K562 (cell line): ENCODE data around the gene SOBP. TPM values are rescaled to one million over a fixed set of nuclear protein-coding genes. Genes with fewer than 3 reads are reported as not detected.
A peak's percentile ranks its signal among the peaks of the same experiment; 100 is the strongest.

Source experiments
- ATAC-seq: fragments of 200-7000 bp; cut with Tn5 transposase; 3 replicates; pipeline ENCODE4 v1.9.1; 2020; ENCODE audit warnings: moderate library complexity
- BruUV-seq: library from RNA; stranded (reverse); fragments of 400-500 nt; replicated peaks from 2 replicates; lab custom pipeline; 2021; lab: Mats Ljungman, UMichigan
- CTCF ChIA-PET: fragments of 300-600 bp; formaldehyde crosslinking; extraction: SDS; loops from one replicate; lab custom pipeline; 2021; ENCODE audit warnings: low intra/inter-chr PET ratio; lab: Yijun Ruan, JAX
- POLR2A ChIA-PET: fragments of 300-600, 350-650 bp; sonication (Branson Sonifier 250); formaldehyde crosslinking; extraction: SDS; loops from one replicate; lab custom pipeline; 2021; ENCODE audit warnings: antibody characterized with exemption, inconsistent platforms; lab: Yijun Ruan, JAX
- DNase-seq, 4 experiments: peaks; one replicate each; pipeline versions ENCODE4 v3.0.0 to v3.0.0-alpha.2; 2011 to 2018; ENCODE audit warnings: low spot score in 3 of 4, mixed read lengths in 3 of 4; ENCODE audit errors: extremely low read depth in 1 of 4
- FAIRE-seq: peaks from 2 replicates; lab custom pipeline; 2011; peaks lifted over from hg19 to GRCh38; lab: Jason Lieb, UNC
- H2AFZ ChIP-seq: 2 replicates; pipeline ENCODE4 v1.6.0; 2011; ENCODE audit warnings: low read depth, low read length, control low read depth, inconsistent platforms
- H3K27ac ChIP-seq: fragments of 200-600 bp; 3 replicates; pipeline ENCODE4 v1.8.0; 2011; ENCODE audit warnings: low read depth, mild to moderate bottlenecking, control low read depth, inconsistent platforms, low read length, moderate library complexity, mixed read lengths; ENCODE audit errors: extremely low read depth
- H3K27me3 ChIP-seq, 2 experiments: fragments of 300-600 bp in 1 of 2; 2 replicates in 1 of 2; 3 replicates in 1 of 2; pipeline versions ENCODE4 v1.6.0 to v1.8.0; 2011; ENCODE audit warnings: inconsistent platforms in 2 of 2, low read length in 2 of 2, mild to moderate bottlenecking in 1 of 2, mixed read lengths in 1 of 2, moderate library complexity in 1 of 2; ENCODE audit not compliant: control insufficient read depth in 2 of 2, insufficient read depth in 2 of 2
- H3K36me3 ChIP-seq: fragments of 300-600 bp; 3 replicates; pipeline ENCODE4 v1.8.0; 2011; ENCODE audit warnings: mild to moderate bottlenecking, low read length, inconsistent platforms; ENCODE audit not compliant: control insufficient read depth, insufficient read depth
- H3K4me1 ChIP-seq, 2 experiments: fragments of 200-600 bp in 1 of 2; replicated peaks in 1 of 2; 2 replicates in 1 of 2; 3 replicates in 1 of 2; pipeline versions ENCODE4 v1.5.1 to v1.8.0; 2011; ENCODE audit warnings: inconsistent platforms in 2 of 2, low read length in 2 of 2, mild to moderate bottlenecking in 1 of 2, mixed read lengths in 1 of 2, moderate library complexity in 1 of 2; ENCODE audit not compliant: control insufficient read depth in 2 of 2, insufficient read depth in 2 of 2
- H3K4me2 ChIP-seq: 2 replicates; pipeline ENCODE4 v1.6.1; 2011; ENCODE audit warnings: low read length, control low read depth, inconsistent platforms, mixed read lengths; ENCODE audit not compliant: insufficient read depth
- H3K4me3 ChIP-seq: fragments of 200-600 bp; sonication (generic), shearing (Covaris generic); 2 replicates; pipeline ENCODE4 v1.5.1; 2016; ENCODE audit warnings: control low read depth, inconsistent platforms
- H3K79me2 ChIP-seq: fragments of 200-600 bp; 3 replicates; pipeline ENCODE4 v1.8.0; 2011; ENCODE audit warnings: low read length, inconsistent platforms; ENCODE audit not compliant: control insufficient read depth, insufficient read depth
- H3K9ac ChIP-seq, 2 experiments: 2 replicates each; pipeline versions ENCODE4 v1.6.0 to v1.6.1; 2011; ENCODE audit warnings: low read depth in 2 of 2, low read length in 2 of 2, control low read depth in 1 of 2, inconsistent platforms in 1 of 2, mild to moderate bottlenecking in 1 of 2, mixed read lengths in 1 of 2; ENCODE audit not compliant: insufficient read depth in 1 of 2
- H3K9me1 ChIP-seq: one replicate; pipeline ENCODE4 v1.6.0; 2011; ENCODE audit warnings: inconsistent platforms, mild to moderate bottlenecking, low read length, moderate library complexity; ENCODE audit not compliant: control insufficient read depth, insufficient read depth
- H3K9me3 ChIP-seq: replicated peaks from 2 replicates; pipeline ENCODE4 v1.5.1; 2011; ENCODE audit warnings: low read depth, low read length, inconsistent platforms; ENCODE audit not compliant: control insufficient read depth, insufficient read depth
- H4K20me1 ChIP-seq: replicated peaks from 2 replicates; pipeline ENCODE4 v1.6.1; 2011; ENCODE audit warnings: low read length, inconsistent platforms, mixed read lengths; ENCODE audit not compliant: control insufficient read depth, insufficient read depth
- C11orf30 ChIP-seq: fragments of 450-650 bp; IDR thresholded peaks from 2 replicates; pipeline ENCODE4 v1.6.1; 2016; ENCODE audit warnings: low read depth, mild to moderate bottlenecking
- CBX8 ChIP-seq: fragments of 200-600 bp; sonication (generic); IDR thresholded peaks from 2 replicates; pipeline ENCODE4 v1.6.1; 2012; ENCODE audit warnings: borderline replicate concordance, mixed run types, low read depth, mild to moderate bottlenecking, moderate library complexity, mixed read lengths, low read length, control low read depth, inconsistent platforms; ENCODE audit not compliant: poor library complexity, severe bottlenecking; ENCODE audit errors: extremely low read depth
- HNRNPUL1 ChIP-seq: fragments of 200-400 bp; formaldehyde crosslinking; IDR thresholded peaks from 2 replicates; pipeline ENCODE4 v1.6.1; 2017; ENCODE audit warnings: low read length
- MAFF ChIP-seq: IDR thresholded peaks from 2 replicates; pipeline ENCODE4 v1.6.1; 2012; ENCODE audit warnings: low read length, improper control_type of control experiment
- MAFG ChIP-seq: fragments of 450-650 bp; conservative IDR thresholded peaks from 2 replicates; pipeline ENCODE4 v1.6.1; 2016; ENCODE audit warnings: missing genetic modification characterization, missing compliant biosample characterization
- MEF2A ChIP-seq: IDR thresholded peaks from 2 replicates; pipeline ENCODE4 v1.6.1; 2011; ENCODE audit warnings: low read depth, mild to moderate bottlenecking, low read length, moderate library complexity; ENCODE audit not compliant: control insufficient read depth
- ZNF134 ChIP-seq: fragments of 250-450 bp; sonication (Bioruptor Pico); conservative IDR thresholded peaks from 2 replicates; pipeline ENCODE4 v1.4.0; 2020
- ZNF316 ChIP-seq: fragments of 450-650 bp; IDR thresholded peaks from 2 replicates; pipeline ENCODE4 v1.6.1; 2016
- WGBS: fragments of 100-300 bp; shearing (Covaris generic); methylation state at CpG from one replicate; pipeline ENCODE4 v1.1.6; 2016; ENCODE audit warnings: low coverage, mixed read lengths; ENCODE audit not compliant: insufficient coverage; ENCODE audit errors: missing lambda C conversion rate; 5-methylcytosine and 5-hydroxymethylcytosine counted together
- in situ Hi-C: fragments of 300-500 bp; cut with MboI; formaldehyde crosslinking; loops from 4 replicates; pipeline ENCODE4 v1.15.0; 2018; ENCODE audit warnings: inconsistent platforms, mixed read lengths
- intact Hi-C: fragments of 100-400 bp; cut with micrococcal nuclease; formaldehyde crosslinking; loops from 2 replicates; pipeline ENCODE4 v1.14.2; 2022
- polyA plus RNA-seq, 8 experiments: library from polyadenylated mRNA; depleted of rRNA in 4 of 8; stranded (reverse) in 5 of 8; unstranded in 3 of 8; fragments of >200 nt; fragmentation: Nextera tagmentation in 2 of 8; fragmentation: Illumina TruSeq in 1 of 8; extraction: Ambion mirVana in 2 of 8; extraction: Trizol in 1 of 8; gene quantifications; 2 replicates each; pipeline versions ENCODE4 v1.2.1 to v1.2.3, GENCODE V29; 2011 to 2014; ENCODE audit warnings: inconsistent platforms in 1 of 8, missing spikeins in 1 of 8
- total RNA-seq, 7 experiments: library from RNA; depleted of rRNA in 6 of 7; stranded (reverse); fragments of >200 nt in 6 of 7; fragmentation: Illumina TruSeq in 2 of 7; extraction: Trizol in 2 of 7; gene quantifications; 2 replicates each; pipeline versions ENCODE4 v1.2.1 to v1.2.3, GENCODE V29; 2011 to 2021; ENCODE audit warnings: low replicate concordance in 1 of 7

SOBP gene
- total and polyA plus RNA-seq, 9 of the 15 experiments (the other 6 are each of a cell fraction or from before 2014, with no cell fraction given), result 0.16 TPM; not detected in 8

- Histone ChIP-seq H3K27me3 (peaks cover 0 to 5% of the 10 kb centered on the region in 2 experiments; a peak in 2 of 5 replicates), H3K4me1 (no peaks in the 10 kb centered on the region), H3K9me1 (no peaks in the 10 kb centered on the region), H3K9ac (no peak overlapping the region), H3K4me3 (no peak overlapping the region), H3K9me3 (no peaks in the 10 kb centered on the region), H3K79me2 (no peaks in the 10 kb centered on the region), H3K27ac (no peak overlapping the region), H3K4me2 (no peak overlapping the region), H2AFZ (no peak overlapping the region), H4K20me1 (no peaks in the 10 kb centered on the region), H3K36me3 (no peaks in the 10 kb centered on the region)
- intact Hi-C loops, result no loop called here
- TF ChIP-seq ZNF134 (CRISPR knock-in tag) (no peak), MAFF (peak; percentile 20; the same call in 1 of the 2 replicates), MAFG (peak; percentile 78), HNRNPUL1 (no peak), ZNF316 (peak; percentile 68), C11orf30 (peak; percentile 46; the same call in 1 of the 2 replicates), MEF2A (no peak), CBX8 (peak; percentile 27)
- DNase-seq (no peak), ATAC-seq (no peak), FAIRE-seq (no peak)
- POLR2A ChIA-PET, result no interaction called here
- CTCF ChIA-PET, result no interaction called here
- BruUV-seq, result no TSS peak
- in situ Hi-C loops, result no loop called here
- 0% methylated on average over 4 of the region's 4 CpGs for WGBS
Observed at GRCh38 chr6:107504270-107505026, 14.5 kb downstream of the SOBP start.
